ENCODE measurements around the gene LRRC17. TPM values are rescaled to one million over a fixed set of nuclear protein-coding genes. Genes with fewer than 3 reads are reported as not detected.
A peak's percentile ranks its signal among the peaks of the same experiment; 100 is the strongest.

Gene LRRC17
- total and polyA plus RNA-seq, 9 of the 15 experiments (the other 6 are each of a cell fraction or from before 2014, with no cell fraction given), result 0.03 to 0.18 (median 0.12) TPM; not detected in 5

- TF ChIP-seq GABPA (tag; conservative IDR thresholded peaks at IDR 0.05; ENCODE audit: low read depth), result peak; percentile 87
- no peak for TF ChIP-seq HDAC6 (IDR thresholded peaks at IDR 0.05; ENCODE audit: low read depth, low read length)
- TF ChIP-seq ARID1B (IDR thresholded peaks at IDR 0.05), result 0 out of 2 replicates have a peak, but pooled peaks have one; percentile 8
- no peak for TF ChIP-seq E2F4 (CRISPR knock-in tag; IDR thresholded peaks at IDR 0.05; ENCODE audit: low read depth)
- TF ChIP-seq THAP12 (CRISPR knock-in tag; IDR thresholded peaks at IDR 0.05), result no peak
- no peak for TF ChIP-seq CHD4 (IDR thresholded peaks at IDR 0.05; ENCODE audit: insufficient read depth, insufficient replicate concordance, low read depth, low read length, poor library complexity, severe bottlenecking)
- TF ChIP-seq WHSC1 (IDR thresholded peaks at IDR 0.05; ENCODE audit: low read length), result no peak
- TF ChIP-seq RERE (CRISPR knock-in tag; IDR thresholded peaks at IDR 0.05; ENCODE audit: borderline replicate concordance), result no peak
- TF ChIP-seq POLR2B (IDR thresholded peaks at IDR 0.05; ENCODE audit: low read depth, partially characterized antibody), result no peak
- no peak for TF ChIP-seq PTRF (tag; IDR thresholded peaks at IDR 0.05)
- TF ChIP-seq ERF (CRISPR knock-in tag; IDR thresholded peaks at IDR 0.05), result no peak
- no peak for TF ChIP-seq BRD4 (IDR thresholded peaks at IDR 0.05)
- TF ChIP-seq CEBPB (tag; IDR thresholded peaks at IDR 0.05), result peak; percentile 98
- TF ChIP-seq GABPB2 (CRISPR knock-in tag; conservative IDR thresholded peaks at IDR 0.05), result no peak
- TF ChIP-seq CREB3 (tag; conservative IDR thresholded peaks at IDR 0.05; ENCODE audit: low read depth), result no peak
- no peak for TF ChIP-seq ZNF253 (CRISPR knock-in tag; conservative IDR thresholded peaks at IDR 0.05)
- no peak for TF ChIP-seq NFE2L1 (tag; IDR thresholded peaks at IDR 0.05; ENCODE audit: borderline replicate concordance, low read depth)
These were observed 20.0 kb upstream of the LRRC17 start (continued) for GRCh38 chr7:102892631-102893278.
